Right lobe of liver (tissue), 6 donors: ENCODE measurements around the gene AKNA. TPM values are rescaled to one million over a fixed set of nuclear protein-coding genes. Genes with fewer than 3 reads are reported as not detected.

Source experiments
- ATAC-seq, 4 donors: fragments of 200-7000 bp; cut with Tn5 transposase; one replicate each; pipeline ENCODE4 v1.9.1; 2020; ENCODE audit warnings: mild to moderate bottlenecking in 4 of 4, moderate library complexity in 4 of 4
- DNase-seq, 3 donors: peaks; one replicate each; pipeline ENCODE4 v3.0.0-alpha.2; 2020
- H3K27ac ChIP-seq, 3 donors: fragments of 200-600 bp; one replicate each; pipeline ENCODE4 v1.8.0; 2022
- H3K27me3 ChIP-seq, 2 donors: fragments of 200-600 bp; one replicate each; pipeline ENCODE4 v1.8.0; 2022
- H3K36me3 ChIP-seq, 4 donors: fragments of 200-600 bp; sonication (generic) in 1 of 4; one replicate each; pipeline versions ENCODE4 v1.5.1 to v1.8.0; 2017 to 2022; ENCODE audit warnings: control low read depth in 1 of 4
- H3K4me1 ChIP-seq, 4 donors: fragments of 200-600 bp; sonication (generic) in 1 of 4; one replicate each; pipeline versions ENCODE4 v1.5.1 to v1.8.0; 2017 to 2022; ENCODE audit warnings: control low read depth in 1 of 4
- H3K4me3 ChIP-seq, 3 donors: fragments of 200-600 bp; one replicate each; pipeline ENCODE4 v1.8.0; 2022
- H3K9me3 ChIP-seq, 4 donors: fragments of 200-600 bp; sonication (generic) in 1 of 4; one replicate each; pipeline versions ENCODE4 v1.5.1 to v1.8.0; 2017 to 2022; ENCODE audit warnings: control low read depth in 1 of 4
- POLR2A ChIP-seq: fragments of 450-650 bp; IDR thresholded peaks from one replicate; pipeline ENCODE4 v1.6.1; 2017; ENCODE audit warnings: antibody characterized with exemption, mild to moderate bottlenecking
- WGBS: methylation state at CpG from one replicate; pipeline ENCODE4 v1.1.6; 2018; ENCODE audit warnings: low coverage, low lambda C conversion rate; ENCODE audit not compliant: insufficient coverage; ENCODE audit errors: missing lambda C conversion rate; 5-methylcytosine and 5-hydroxymethylcytosine counted together
- intact Hi-C, 2 donors: fragments of 100-400 bp; cut with DNase I; formaldehyde crosslinking; loops; one replicate each; pipeline versions ENCODE4 v1.11.2 to v1.14.1; 2022
- total RNA-seq, 6 experiments: library from RNA; depleted of rRNA in 2 of 6; stranded (reverse); fragments of >200 nt in 2 of 6; fragmentation: NEBNext Ultra II Directional in 3 of 6; extraction: Animal tissue kit (Norgen Biotek cat#: 25700) in 3 of 6; gene quantifications; one replicate each; pipeline versions ENCODE4 v1.1.0 to v1.2.4, GENCODE V29; 2016 to 2023
- TF ChIP-seq, protein P1 (sequence below), 4 donors: fragments of 200-600 bp in 3 of 4; fragments of 450-650 bp in 1 of 4; IDR thresholded peaks; one replicate each; pipeline versions ENCODE4 v1.5.1 to v1.8.0; 2016 to 2022; ENCODE audit warnings: antibody characterized with exemption in 4 of 4, mild to moderate bottlenecking in 2 of 4
- donor health status: DM: no; HTN: yes; CAD: no.
- donor health status: DM: no; HTN: no; CAD: no.
- donor health status: DM: no; HTN: no; CAD: no.
- donor health status: DM: no; HTN: yes; CAD: no.
- donor health status: DM: no; HTN: yes; CAD: no.

AKNA gene
- total RNA-seq, 6 experiments from 2014 or later, result 4.7 to 15.1 (median 9.8) TPM

DNA sequence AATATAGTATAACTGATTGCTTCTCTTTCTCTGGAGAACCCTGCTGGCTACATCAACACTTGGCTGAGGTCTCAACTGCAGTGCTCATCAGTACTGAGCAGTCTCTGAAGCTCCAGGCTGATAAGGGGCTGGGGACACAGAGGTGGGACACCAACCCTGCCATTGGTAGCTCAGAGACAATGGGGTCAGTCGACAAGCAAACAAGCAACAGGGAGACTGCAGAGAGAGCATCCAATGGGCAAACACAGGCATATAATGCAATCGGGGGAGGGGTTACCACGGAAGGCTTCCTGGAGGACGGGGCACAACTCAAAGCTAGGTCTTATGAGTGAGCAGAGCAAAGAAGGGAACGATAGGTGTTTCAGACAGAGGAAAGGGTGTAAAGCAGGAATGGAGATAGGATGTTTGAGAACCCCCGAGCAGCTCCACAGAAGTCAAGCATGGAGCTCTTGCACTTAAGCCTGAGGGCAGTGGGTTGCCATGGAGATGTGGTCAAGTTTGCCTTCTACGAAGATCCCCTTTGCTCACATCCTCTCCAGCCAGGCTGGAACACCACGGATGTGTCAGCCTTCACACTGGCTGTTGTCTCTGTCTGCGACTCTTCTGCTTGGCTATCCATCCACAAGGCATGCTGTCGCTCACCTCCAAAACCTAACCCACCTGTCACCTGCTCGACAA lies 21.5 kb upstream of the AKNA start:
- WGBS, result 54% methylated on average over 3 of the region's 11 CpGs
- intact Hi-C loops, result loop anchor here (10.0 kb wide), 1 partner anchor 246 kb away; the partner anchor contains the start of gene TEX53 (in 2 of the 2)
- no peak for ATAC-seq
- no peak for TF ChIP-seq POLR2A
- TF ChIP-seq, protein P1, sequence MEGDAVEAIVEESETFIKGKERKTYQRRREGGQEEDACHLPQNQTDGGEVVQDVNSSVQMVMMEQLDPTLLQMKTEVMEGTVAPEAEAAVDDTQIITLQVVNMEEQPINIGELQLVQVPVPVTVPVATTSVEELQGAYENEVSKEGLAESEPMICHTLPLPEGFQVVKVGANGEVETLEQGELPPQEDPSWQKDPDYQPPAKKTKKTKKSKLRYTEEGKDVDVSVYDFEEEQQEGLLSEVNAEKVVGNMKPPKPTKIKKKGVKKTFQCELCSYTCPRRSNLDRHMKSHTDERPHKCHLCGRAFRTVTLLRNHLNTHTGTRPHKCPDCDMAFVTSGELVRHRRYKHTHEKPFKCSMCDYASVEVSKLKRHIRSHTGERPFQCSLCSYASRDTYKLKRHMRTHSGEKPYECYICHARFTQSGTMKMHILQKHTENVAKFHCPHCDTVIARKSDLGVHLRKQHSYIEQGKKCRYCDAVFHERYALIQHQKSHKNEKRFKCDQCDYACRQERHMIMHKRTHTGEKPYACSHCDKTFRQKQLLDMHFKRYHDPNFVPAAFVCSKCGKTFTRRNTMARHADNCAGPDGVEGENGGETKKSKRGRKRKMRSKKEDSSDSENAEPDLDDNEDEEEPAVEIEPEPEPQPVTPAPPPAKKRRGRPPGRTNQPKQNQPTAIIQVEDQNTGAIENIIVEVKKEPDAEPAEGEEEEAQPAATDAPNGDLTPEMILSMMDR (IDR thresholded peaks at IDR 0.05), result no peak
- no peak for DNase-seq
- no peaks in the 10 kb centered on the region for H3K36me3 ChIP-seq
- no peaks in the 10 kb centered on the region for H3K27me3 ChIP-seq
- H3K4me1 ChIP-seq, result no peaks in the 10 kb centered on the region
- no peaks in the 10 kb centered on the region for H3K9me3 ChIP-seq
- no peak overlapping the region for H3K27ac ChIP-seq
- no peak overlapping the region for H3K4me3 ChIP-seq

DNA sequence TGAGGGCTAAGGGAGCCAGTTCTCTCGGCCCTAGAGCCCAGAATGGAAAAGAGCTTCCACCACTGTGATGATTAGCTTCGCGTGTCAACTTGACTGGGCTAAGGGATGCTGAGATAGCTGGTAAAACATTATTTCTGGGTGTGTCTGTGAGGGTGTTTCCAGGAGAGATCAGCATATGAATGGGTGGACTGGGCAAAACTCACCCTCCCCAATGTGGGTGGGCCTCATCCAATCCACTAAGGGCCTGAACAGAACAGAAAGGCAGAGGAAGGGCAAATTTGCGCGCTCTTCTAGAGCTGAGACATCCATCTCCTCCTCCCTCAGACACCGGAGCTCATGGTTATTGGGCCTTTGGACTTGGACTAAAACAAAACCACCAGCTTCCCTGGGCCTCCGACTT lies 20.9 kb upstream of the AKNA start:
- Histone ChIP-seq H3K4me1 (no peaks in the 10 kb centered on the region), H3K27me3 (no peaks in the 10 kb centered on the region), H3K27ac (no peak overlapping the region), H3K9me3 (no peaks in the 10 kb centered on the region), H3K36me3 (no peaks in the 10 kb centered on the region), H3K4me3 (no peak overlapping the region)
- no peak for DNase-seq
- 85% methylated on average over 4 of the region's 7 CpGs for WGBS
- intact Hi-C loops, result loop anchor here (10.0 kb wide), 1 partner anchor 246 kb away; the partner anchor contains the start of gene TEX53 (in 2 of the 2)
- ATAC-seq, result no peak
- TF ChIP-seq, protein P1 (IDR thresholded peaks at IDR 0.05), result no peak
- TF ChIP-seq POLR2A, result no peak

DNA sequence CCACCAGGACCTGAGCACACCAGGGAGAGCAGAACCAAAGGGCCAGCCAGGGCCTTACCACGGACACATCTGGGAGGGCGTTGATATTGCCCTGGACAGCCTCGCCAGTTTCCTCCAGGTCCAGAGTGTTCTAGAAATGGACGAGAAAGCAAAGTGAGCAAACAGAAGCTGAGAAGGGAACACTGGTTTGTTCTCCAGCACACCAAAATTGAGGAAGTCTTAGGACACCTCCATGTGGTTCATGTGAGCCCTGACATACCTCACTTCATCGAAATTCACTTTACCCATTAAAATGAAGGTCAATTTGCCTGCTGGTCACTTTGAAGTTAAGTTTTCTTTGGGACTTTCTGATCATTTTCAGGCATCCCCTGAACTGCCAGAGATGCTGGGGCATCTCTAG lies 20.1 kb upstream of the AKNA start:
- no peak for TF ChIP-seq POLR2A
- TF ChIP-seq, protein P1 (IDR thresholded peaks at IDR 0.05), result no peak
- H3K27me3 ChIP-seq, result no peaks in the 10 kb centered on the region
- WGBS, result 72% methylated on average over 5 of the region's 5 CpGs
- H3K9me3 ChIP-seq, result no peaks in the 10 kb centered on the region
- no peak for ATAC-seq
- H3K4me3 ChIP-seq, result no peak overlapping the region
- H3K27ac ChIP-seq, result no peak overlapping the region
- no peaks in the 10 kb centered on the region for H3K4me1 ChIP-seq
- DNase-seq, result no peak
- no peaks in the 10 kb centered on the region for H3K36me3 ChIP-seq
- intact Hi-C loops, result loop anchor here (10.0 kb wide), 1 partner anchor 247 kb away; the partner anchor contains the start of gene TEX53 (in 2 of the 2)

DNA sequence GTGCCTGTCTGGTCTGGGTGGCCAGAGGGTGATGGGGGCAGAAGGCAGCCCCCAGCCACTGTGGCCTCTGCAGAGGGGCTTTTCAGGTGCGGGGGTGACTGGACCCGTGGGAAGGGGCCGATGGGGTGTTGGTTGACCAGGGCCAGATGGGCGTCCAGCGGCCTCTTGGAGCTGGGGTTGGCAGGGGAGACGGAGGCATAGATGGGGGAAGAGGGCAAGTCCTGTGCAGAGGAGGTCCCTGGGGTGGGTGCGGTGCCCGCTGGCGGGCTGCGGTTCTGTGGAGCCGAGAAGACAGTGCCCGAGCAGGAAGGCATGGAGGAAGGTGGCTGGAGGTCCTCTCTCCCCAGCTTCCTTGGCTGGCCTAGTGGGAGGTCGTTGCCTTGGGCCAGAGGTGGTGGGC lies 18.7 kb upstream of the AKNA start:
- H3K27ac ChIP-seq, result no peak overlapping the region
- DNase-seq, result no peak
- no peaks in the 10 kb centered on the region for H3K36me3 ChIP-seq
- no peaks in the 10 kb centered on the region for H3K4me1 ChIP-seq
- no peak overlapping the region for H3K4me3 ChIP-seq
- WGBS, result 80% methylated on average over 1 of the region's 13 CpGs
- ATAC-seq, result no peak
- intact Hi-C loops, result loop anchor here (10.0 kb wide), 1 partner anchor 248 kb away; the partner anchor contains the start of gene TEX53 (in 2 of the 2)
- no peaks in the 10 kb centered on the region for H3K9me3 ChIP-seq
- H3K27me3 ChIP-seq, result no peaks in the 10 kb centered on the region
- TF ChIP-seq POLR2A, result no peak
- TF ChIP-seq, protein P1 (IDR thresholded peaks at IDR 0.05), result no peak
